Lung microvascular endothelial cell (primary cell): ENCODE measurements around the gene DAD1. TPM values are rescaled to one million over a fixed set of nuclear protein-coding genes. Genes with fewer than 3 reads are reported as not detected.

ENCODE experiments used
- DNase-seq, 2 donors: peaks; one replicate each; pipeline versions ENCODE4 v3.0.0 to v3.0.0-alpha.2; 2010; ENCODE audit warnings: low read depth in 2 of 2
- total RNA-seq: library from RNA; depleted of rRNA; stranded (reverse); fragments of >200 nt; gene quantifications from 2 replicates; pipeline ENCODE4 v1.2.1, GENCODE V29; 2014

DAD1 gene
- total RNA-seq, 1 donor from 2014 or later = 362 TPM

GRCh38 chr14:22598896-22599244 is 9.8 kb upstream of the DAD1 start:
- DNase-seq = peak; percentile 54 to 65

- DNase-seq = peak; percentile 64 to 79
Measured at GRCh38 chr14:22598099-22598895, 9.3 kb upstream of the DAD1 start, which contains the start of gene ABHD4. TSS of gene ABHD4 (plus strand) at chr14:22598300. CDS start at chr14:22598307, 7 bp downstream.

DNA sequence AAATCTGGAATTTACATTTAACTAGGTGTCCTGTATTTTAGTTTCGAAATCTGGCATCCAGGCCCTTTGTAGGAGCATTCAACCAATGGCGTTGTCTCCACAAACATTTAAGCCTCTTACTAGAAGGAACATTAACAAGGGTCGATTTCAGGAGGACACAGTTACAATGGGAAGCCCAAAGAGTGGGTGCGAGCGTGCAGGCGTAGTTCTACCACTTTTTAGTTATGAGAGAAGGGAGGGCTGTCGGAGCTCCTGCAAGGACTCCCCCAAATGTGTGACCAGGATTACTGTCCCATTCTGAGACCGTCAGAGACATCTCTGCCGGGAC is 8.7 kb upstream of the DAD1 start:
- DNase-seq = peak in 1 of 2 donors; percentile 12

DNA sequence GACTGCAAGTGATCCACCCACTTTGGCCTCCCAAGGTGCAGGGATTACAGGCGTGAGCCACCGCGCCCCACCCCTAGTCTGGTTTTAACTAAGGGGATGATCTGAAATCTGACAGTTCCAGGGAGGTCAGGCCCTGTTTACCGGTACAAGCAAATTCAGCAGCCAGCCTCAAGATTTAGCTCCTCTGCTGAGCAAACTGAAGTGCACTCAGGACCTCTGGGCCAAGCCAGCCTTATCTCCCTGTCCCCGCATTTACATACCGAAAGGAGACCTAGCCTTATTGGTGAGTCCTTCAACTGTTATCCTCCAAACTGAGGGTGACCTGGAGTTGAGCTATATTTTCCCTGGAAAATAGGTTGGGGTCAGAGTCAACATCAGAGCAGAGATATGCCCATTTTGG is 8.2 kb upstream of the DAD1 start:
- DNase-seq = no peak

DNA sequence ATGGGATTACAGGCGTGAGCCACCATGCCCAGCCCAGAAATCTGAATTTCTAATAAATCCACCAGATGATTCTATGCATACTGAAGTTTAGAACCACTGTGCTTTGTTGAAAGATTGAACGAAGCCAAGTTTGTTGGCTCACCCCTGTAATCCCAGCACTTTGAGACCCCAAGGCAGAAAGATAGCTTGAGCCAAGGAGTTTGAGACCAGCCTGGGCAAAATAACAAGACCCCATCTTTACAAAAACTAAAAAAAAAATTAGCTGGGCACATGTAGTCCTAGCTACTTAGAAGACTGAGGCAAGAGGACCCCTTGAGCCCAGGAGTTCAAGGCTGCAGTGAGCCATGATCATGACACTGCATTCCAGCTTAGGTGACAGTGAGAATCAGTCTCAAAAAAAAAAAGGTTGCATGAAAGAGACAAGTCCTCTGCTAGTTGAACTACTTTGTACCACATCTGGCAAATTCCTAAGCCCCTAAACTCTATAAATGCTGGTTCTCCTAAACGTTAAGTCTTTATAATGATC is 7.4 kb upstream of the DAD1 start:
- DNase-seq = no peak

DNA sequence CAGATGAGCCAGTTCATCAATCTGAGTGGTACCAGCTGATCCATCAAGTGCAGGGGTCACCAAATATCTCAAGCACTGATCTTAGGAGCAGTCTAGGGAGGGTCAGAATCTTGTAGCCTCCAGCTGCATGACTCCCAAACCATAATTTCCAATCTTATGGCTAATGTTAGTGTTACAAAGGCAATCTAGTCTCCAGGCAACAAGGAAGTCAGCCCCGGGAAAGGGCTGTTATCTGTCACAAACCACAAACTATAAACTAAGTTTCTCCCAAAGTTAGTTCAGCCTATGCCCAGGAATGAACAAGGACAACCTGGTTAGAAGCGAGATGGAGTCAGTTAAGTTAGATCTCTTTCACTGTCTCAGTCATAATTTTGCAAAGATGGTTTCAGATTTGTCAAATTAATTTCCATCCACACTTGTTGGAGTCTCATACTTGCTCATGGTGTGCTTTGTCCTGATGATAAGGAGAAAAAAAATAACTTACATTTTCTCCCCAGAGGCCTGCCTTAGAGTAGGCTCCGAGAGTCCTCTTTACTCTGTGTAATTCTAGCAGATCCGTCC is 5.2 kb upstream of the DAD1 start:
- no peak for DNase-seq

GRCh38 chr14:22593601-22594000 is 4.6 kb upstream of the DAD1 start:
- DNase-seq = no peak

- DNase-seq = no peak
Measured at GRCh38 chr14:22593189-22593588, 4.2 kb upstream of the DAD1 start.

- DNase-seq = no peak
Measured at GRCh38 chr14:22588526-22589095, 413 bp downstream of the DAD1 start.

GRCh38 chr14:22587677-22588422 is 1.2 kb downstream of the DAD1 start:
- peak in 1 of 2 donors; percentile 58 for DNase-seq

- DNase-seq = no peak
Measured at GRCh38 chr14:22587247-22587646, 1.8 kb downstream of the DAD1 start.

- no peak for DNase-seq
Measured at GRCh38 chr14:22583994-22584393, 5.0 kb downstream of the DAD1 start.

- DNase-seq = no peak
Measured at GRCh38 chr14:22580625-22581024, 8.4 kb downstream of the DAD1 start.

DNA sequence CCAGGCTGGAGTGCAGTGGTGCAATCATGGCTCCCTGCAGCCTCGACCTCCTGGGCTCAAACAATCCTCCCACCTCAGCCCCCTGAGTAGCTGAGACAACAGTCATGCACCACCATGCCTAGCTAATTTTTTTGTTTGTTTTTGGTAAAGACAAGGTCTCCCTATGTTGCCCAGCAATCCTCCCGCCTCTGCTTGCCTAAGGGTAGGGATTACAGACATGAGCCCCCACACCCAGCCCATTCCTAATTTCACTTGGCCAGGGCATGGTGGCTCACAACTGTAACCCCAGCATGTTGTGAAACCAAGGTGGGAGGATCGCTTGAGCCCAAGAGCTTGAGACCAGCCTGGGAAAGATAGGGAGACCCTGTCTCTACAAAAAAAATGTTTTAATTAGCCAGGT is 9.1 kb downstream of the DAD1 start:
- DNase-seq = no peak

- peak in 1 of 2 donors; percentile 43 for DNase-seq
Measured at GRCh38 chr14:22579236-22579635, 9.8 kb downstream of the DAD1 start.

- DNase-seq = no peak
Measured at GRCh38 chr14:22577334-22577908, 11.6 kb downstream of the DAD1 start.

GRCh38 chr14:22573804-22574203 is 15.2 kb downstream of the DAD1 start:
- no peak for DNase-seq

DNA sequence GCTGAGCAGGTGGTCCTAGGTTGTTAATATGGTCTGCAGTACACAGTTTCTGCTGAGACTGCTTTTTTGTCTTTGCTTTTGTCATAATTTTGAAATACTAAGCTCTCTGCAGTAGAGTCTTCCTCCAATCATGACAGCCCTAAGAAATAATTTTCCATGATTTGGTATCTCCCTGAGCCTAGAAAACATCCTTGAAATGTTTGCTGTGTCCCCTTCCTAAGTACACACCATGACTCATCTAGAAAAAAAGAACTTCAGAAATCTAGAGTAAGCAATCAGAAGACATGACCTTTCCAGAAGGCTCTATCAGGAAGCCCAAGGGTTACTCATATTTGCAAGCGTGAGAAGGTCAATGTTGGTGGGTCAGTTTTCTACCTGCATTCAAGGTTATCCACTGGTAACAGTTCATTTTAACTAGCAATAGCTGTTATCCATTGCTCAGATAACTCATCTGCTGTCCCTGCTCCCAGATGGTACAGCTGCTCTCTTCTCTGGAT is 16.4 kb downstream of the DAD1 start:
- DNase-seq = peak in 1 of 2 donors; percentile 51

DNA sequence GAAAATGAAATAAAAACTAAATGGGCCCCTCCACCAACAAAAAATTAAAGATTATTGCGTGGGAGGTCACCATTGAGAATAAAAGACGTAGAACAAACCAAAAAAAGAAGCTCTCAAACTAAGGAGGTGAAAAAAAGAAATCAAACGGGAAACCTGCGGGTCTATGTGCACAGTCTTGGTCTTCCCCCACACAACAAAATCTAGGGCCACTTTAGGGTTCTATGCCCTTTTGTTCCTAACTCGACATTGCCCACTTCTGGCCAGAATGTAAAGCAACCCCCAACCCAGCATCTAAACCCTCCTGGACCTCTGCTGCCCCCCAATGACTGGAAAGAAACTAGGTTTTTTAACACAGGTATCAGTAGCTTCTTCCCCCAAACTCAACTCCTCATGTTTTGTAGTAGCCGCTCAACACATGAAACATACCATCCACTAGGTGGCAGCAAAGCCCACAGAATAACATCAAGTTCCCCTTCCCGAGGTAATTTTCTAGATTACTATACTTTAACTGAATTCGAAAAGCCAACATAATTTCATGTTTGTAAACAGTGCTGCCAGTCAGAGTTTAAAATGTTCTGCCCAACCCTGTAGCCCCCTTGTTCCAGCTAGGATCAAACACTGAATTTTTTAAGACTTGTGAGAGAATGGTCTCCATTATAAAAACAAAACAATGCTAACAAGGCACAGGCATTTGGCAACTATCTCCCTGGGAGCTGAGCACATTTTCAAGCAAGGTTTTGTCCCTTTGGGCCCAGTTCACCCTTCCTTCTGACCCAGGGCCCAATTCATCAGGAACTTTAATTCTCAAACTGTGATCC is 18.7 kb downstream of the DAD1 start:
- DNase-seq = peak; percentile 84 to 93

GRCh38 chr14:22569737-22570131 is 19.3 kb downstream of the DAD1 start:
- DNase-seq = no peak
